NCI-H748 (cell line): ENCODE measurements around the gene CHTF18.

Source experiments
- DNase-seq: peaks from one replicate; lab custom pipeline; 2025; ENCODE audit not compliant: unreplicated experiment; lab: John Stamatoyannopoulos, UW

Gene CHTF18

GRCh38 chr16:792221-792995, 4.0 kb downstream of the CHTF18 start:
- DNase-seq: no peak

- DNase-seq: no peak
These were observed 5.0 kb downstream of the CHTF18 start for GRCh38 chr16:793414-793813.

DNA sequence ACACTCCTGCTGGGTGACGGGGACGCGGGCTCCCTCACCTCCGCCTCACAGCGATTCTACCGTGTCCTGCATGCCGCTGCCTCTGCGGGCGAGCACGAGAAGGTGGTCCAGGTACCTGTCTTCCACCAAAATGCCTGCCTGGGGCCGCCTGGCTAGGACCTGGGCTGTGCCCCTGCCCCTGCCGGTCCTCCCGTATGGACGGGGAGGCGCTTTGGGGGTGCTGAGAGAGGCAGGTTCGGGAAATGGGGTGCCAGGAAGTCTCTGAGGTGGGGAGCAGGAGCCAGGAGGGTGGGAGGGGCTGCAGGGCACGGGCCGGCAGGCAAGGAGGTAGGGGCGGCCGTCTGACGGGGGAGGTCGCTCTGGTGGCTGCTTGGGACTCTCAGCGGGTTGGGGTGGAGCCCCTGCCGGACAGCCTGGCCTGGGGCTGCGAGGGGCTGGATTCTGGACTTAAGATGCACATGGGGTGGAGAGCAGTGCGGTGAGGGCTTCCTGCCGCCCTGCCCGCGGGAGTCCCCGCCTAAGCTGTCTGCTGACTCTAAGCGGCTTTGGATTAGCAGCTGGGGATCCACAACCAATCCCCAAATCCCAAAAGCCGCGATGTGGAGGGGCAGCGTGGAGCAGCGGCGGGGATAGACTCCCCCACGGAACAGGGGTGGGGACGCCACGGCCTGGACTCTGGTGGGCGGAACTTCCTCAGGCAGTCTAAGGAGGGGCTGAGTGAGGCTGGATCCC, 5.8 kb downstream of the CHTF18 start:
- DNase-seq: no peak

DNA sequence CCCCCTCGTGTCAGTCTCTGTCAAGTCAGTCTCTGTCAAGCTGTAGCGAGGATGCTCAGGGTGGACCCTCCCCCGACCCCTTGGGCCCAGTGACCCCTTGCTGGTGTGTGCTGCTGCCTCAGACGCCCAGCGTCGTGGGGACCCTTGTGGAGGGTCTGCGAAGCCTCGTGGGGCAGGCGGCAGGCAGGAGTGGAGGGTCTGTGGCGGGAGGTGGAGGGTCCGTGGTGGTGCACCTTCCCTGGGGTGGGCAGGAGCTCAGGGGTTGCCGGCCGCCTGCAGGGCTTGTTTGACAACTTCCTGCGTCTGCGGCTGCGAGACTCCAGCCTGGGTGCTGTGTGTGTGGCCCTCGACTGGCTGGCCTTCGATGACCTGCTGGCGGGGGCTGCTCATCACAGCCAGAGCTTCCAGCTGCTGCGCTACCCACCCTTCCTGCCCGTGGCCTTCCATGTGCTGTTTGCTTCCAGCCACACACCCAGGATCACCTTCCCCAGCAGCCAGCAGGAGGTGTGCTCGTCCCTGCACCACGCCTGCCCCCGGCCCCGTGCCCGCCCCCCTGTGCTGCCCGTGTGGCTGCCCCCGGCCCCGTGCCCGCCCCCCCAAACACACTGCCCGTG, 6.5 kb downstream of the CHTF18 start:
- DNase-seq: no peak

DNA sequence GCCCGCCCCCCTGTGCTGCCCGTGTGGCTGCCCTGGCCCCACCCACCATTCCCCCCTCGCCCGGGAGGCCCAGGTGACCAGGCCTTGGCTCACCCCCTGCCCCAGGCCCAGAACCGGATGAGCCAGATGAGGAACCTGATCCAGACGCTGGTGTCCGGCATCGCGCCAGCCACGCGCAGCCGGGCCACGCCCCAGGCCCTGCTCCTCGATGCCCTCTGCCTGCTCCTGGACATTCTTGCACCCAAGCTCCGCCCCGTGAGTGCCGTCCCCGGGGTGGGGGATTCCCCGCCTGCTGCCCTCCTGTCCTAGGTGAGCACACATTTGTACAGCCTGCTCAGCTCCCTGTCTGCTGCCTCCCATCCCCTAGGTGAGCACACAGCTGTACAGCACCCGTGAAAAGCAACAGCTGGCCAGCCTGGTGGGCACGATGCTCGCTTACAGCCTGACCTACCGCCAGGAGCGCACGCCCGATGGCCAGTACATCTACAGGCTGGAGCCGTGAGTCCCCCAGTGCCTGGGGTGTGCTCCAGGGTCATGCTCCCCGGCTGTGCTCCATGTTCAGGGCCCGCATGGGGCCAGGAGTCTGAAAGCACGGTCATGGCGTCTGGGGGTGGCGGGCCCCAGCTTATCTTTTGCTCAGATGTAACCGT, 7.3 kb downstream of the CHTF18 start:
- DNase-seq: no peak

DNA sequence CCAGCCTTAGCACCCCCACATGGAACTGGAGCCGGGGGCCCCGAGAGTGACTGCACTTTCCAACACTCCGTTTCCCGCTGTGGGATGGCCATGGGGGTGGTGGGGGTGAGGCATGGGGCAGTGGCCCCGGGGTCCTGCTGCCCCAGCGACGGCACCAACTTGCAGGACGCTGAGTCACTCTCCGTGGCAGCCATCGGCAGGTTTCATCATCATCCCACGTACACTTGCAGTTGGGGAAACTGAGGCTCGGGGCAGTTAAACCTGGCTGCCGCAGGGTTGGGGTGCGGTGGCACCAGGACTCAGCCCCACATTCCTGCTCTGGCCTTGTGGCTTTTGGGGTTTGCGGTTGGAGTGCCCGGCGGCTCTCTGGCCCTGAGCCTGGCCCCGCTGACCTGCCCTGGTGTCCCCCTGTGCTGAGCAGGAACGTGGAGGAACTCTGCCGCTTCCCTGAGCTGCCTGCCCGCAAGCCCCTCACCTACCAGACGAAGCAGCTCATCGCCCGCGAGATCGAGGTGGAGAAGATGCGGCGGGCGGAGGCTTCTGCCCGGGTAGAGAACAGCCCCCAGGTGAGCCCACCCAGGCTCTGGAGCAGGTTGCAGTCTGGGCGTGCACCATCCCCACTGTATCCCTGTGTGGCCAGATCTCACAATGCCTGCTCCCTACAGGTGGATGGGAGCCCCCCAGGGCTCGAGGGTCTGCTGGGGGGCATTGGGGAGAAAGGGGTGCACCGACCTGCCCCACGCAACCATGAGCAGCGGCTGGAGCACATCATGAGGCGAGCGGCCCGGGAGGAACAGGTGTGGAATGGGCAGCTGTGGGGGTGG, 8.1 kb downstream of the CHTF18 start:
- no peak for DNase-seq

- no peak for DNase-seq
These were observed 8.7 kb downstream of the CHTF18 start for GRCh38 chr16:797120-797420.

DNA sequence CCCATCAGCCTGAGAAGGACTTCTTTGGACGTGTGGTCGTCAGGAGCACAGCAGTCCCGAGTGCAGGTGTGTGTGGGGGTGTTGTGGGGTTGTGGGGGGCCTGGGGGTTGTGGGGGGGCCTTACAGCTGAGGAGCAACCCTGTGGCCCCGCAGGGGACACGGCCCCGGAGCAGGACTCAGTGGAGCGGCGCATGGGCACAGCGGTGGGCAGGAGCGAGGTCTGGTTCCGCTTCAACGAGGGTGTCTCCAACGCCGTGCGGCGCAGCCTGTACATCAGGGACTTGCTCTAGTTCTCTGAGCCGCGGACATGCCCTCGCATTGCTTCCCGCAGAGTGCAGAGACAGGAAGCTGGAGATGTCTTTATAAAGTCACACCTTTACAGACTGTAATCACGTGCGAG, 9.3 kb downstream of the CHTF18 start:
- DNase-seq: no peak

DNA sequence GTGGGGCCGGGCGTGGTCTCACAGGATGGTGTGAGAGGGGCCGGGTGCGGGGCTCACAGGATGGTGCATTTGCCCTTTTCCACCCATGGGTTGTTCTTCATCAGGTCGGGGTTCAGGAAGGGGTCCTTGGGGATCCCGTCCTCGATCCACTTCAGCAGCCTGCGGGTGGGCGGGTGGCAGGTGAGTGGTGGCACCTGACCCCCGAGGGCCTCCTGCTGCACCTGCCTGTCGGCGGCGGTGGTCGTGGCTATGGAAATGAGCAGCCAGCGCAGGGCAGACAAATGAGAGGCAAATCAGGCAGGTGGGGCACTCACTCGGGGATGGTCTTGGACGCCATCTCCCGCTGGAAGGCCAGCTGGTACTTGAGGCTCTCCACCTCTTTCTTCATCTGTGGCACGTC, 10.2 kb downstream of the CHTF18 start:
- DNase-seq: no peak

DNA sequence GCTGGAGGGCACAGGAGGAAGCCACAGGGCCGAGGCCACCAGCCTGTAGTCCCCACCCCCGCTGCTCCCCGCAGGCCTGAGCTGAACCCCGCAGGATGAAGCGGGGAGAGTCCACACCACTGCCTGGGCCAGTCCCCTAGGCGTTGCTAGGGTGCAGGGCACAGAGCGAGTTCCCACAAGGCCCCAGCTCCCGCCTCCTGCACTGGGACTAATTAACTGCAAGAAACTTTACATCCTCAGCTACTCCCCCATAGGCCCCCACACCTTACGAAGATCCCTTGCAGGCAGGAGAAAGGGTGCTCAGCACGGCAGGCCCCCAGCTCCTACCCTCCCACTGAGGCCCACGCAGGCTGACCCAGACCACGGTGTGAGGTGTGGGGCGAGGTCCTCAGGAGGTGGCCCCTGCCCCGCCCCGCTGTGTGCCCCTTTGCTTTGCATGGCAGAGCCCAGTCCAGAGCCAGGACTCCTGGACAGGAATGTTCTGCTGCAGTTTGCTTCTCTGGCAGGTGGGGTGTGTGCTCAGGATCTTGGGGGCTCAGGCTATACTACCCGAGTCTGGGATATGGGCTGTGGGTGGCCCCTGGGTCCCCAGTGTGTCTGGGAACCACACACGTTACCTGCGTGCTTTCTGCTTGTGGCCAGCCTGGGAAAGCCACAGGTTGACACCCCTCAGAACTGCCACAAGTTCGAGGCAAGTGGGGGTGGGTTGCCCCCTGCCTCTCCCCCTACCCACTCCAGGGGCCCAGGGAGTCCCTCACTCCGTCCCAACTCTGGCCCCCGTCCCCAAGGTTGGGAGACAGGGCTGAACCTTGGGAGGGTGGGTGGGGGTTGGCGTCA, 10.9 kb downstream of the CHTF18 start:
- no peak for DNase-seq

DNA sequence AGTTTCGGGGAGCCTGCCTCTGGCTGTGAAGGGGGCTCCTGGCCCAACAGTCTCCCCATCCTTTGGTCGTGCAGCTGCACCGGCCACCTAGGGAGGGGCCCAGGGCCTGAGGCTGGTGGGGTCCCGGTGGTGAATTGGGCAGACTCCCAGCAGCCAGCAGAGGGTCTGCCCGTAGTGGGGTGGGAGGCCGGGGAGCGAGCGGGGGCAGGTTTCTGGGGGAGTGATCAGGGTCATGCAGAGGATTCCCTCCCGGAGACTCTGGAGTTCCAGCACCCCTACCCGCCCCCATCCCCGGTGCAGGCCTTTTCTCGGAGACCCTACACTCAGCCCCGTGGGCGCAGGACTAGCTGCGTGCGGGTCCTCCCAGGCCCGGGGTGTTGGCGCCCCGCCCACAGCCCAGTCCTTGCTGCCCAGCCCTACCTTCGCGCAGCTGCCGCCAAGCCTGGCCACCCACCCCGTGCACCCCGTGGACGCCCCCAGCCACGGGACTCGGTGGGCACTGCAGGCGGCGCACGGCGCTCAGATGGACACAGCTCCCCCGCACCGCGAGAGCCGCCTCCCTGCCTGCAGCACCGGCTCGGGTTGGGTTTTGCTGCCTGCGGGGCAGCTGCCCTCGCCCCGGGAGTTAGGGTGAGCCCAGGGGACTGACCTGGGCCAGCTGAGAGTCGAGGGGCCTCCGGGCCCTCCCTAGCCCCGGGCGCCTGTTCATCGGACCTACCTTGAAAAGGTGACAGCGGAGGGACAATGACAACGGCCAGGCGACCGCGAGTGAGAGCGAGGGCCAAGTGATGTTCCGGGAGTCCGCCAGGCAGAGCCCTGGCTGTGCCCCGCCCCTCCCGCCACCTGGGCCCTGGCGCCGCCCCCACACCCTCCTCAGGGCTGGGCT, 11.8 kb downstream of the CHTF18 start, which contains the start of gene GNG13:
Gene GNG13, minus strand, starts transcription at position 787 of the 886 bp plus-strand sequence. CDS start 1,657 bp downstream, outside the sequence.
- DNase-seq: peak; percentile 7

DNA sequence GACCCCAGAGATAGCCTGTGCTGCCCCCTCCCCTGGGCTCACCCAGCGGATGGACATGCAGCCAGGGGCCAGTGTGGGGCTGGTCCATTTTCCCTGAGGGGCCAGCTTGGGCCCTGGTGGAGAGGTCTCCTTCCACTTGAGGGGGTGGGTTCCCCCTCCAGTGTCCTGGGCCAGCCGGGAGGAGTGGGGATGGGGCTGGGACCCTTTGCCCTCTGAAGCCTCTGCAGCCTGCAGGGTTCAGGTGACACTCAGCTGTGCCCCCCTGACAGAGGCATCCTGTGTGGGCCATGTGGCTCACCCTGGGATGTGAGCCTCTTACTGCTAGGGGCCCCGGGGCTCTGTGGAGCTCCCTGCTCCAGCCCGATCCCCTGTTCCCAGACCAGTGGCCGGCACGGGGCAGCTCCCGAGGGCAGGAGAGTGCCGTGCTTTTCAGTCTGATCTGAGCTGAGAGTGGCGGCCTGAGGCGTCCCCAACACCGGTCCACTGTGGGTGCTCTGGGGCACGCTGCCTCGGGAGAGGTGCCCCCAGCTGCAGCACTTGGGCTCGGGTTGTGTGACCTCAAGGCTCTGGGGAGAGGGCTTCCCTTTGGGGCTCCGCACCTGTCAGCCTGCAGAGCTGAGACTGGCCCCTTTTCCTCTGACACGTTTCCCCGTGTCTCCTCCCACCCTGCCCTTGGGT, 12.6 kb downstream of the CHTF18 start:
- no peak for DNase-seq

- DNase-seq: no peak
These were observed 13.4 kb downstream of the CHTF18 start for GRCh38 chr16:801584-802363.

GRCh38 chr16:802461-802860, 14.0 kb downstream of the CHTF18 start:
- no peak for DNase-seq

- DNase-seq: no peak
These were observed 14.7 kb downstream of the CHTF18 start for GRCh38 chr16:802914-803753.

DNA sequence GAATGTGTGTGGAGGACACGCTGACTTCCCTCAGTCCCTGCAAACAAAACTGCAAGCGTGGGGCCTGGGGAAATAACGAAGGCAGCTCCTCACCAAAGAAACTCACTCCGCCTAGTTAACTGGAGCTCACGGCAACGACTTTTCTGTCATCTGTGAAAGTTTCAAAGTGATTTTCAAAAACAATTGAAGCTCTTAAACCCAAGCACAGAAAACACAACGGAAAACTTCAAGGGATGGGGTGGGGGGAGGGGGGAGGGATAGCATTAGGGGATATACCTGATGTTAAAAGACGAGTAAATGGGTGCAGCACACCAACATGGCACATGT, 15.3 kb downstream of the CHTF18 start:
- DNase-seq: no peak
